Testis (tissue), 3 donors: ENCODE measurements around the gene OTOR. TPM values are rescaled to one million over a fixed set of nuclear protein-coding genes. Genes with fewer than 3 reads are reported as not detected.

Source experiments
- DNase-seq: peaks from one replicate; pipeline ENCODE4 v3.0.0-alpha.2; 2019
- H3K27ac ChIP-seq, 2 donors: fragments of 200-600 bp; sonication (generic); one replicate each; pipeline ENCODE4 v1.5.1; 2019
- H3K27me3 ChIP-seq: fragments of 200-600 bp; sonication (generic); one replicate; pipeline ENCODE4 v1.5.1; 2019
- H3K36me3 ChIP-seq: fragments of 200-600 bp; sonication (generic); one replicate; pipeline ENCODE4 v1.5.1; 2017; ENCODE audit warnings: low read depth; ENCODE audit errors: missing control alignments
- H3K4me1 ChIP-seq: fragments of 200-600 bp; sonication (generic); one replicate; pipeline ENCODE4 v1.5.1; 2019
- H3K4me3 ChIP-seq, 2 donors: fragments of 200-600 bp; sonication (generic); one replicate each; pipeline ENCODE4 v1.5.1; 2017 to 2019
- H3K9me3 ChIP-seq: fragments of 200-600 bp; sonication (generic); one replicate; pipeline ENCODE4 v1.5.1; 2017
- POLR2A ChIP-seq: fragments of 450-650 bp; IDR thresholded peaks from one replicate; pipeline ENCODE4 v1.6.1; 2017; ENCODE audit warnings: antibody characterized with exemption, mild to moderate bottlenecking, moderate library complexity
- WGBS, 2 donors: methylation state at CpG; one replicate each; pipeline ENCODE4 v1.1.5; 2018; 5-methylcytosine and 5-hydroxymethylcytosine counted together
- intact Hi-C: fragments of 100-400 bp; cut with DNase I; formaldehyde crosslinking; loops from one replicate; pipeline ENCODE4 v1.15.1; 2023; ENCODE audit warnings: low total_unique reads
- polyA plus RNA-seq: library from polyadenylated mRNA; stranded (reverse); fragments of 350-450 nt; fragmentation: Illumina TruSeq; extraction: RNeasy Lipid Tissue Mini Kit (QIAGEN cat#74804); gene quantifications from one replicate; pipeline ENCODE4 v1.2.3, GENCODE V29; 2014; ENCODE audit warnings: low read depth, low replicate concordance; ENCODE audit not compliant: insufficient read depth
- total RNA-seq, 2 donors: library from RNA; depleted of rRNA; stranded (reverse); fragments of >200 nt; gene quantifications; one replicate each; pipeline ENCODE4 v1.2.3, GENCODE V29; 2016
- TF ChIP-seq, protein P1 (sequence below), 3 experiments: fragments of 450-650 bp in 2 of 3; fragments of 200-600 bp in 1 of 3; sonication (generic) in 1 of 3; IDR thresholded peaks; one replicate each; pipeline ENCODE4 v1.5.1; 2016 to 2019; ENCODE audit warnings: antibody characterized with exemption in 3 of 3, mild to moderate bottlenecking in 2 of 3, moderate library complexity in 1 of 3

OTOR gene
- total and polyA plus RNA-seq, 3 donors from 2014 or later = not detected

DNA sequence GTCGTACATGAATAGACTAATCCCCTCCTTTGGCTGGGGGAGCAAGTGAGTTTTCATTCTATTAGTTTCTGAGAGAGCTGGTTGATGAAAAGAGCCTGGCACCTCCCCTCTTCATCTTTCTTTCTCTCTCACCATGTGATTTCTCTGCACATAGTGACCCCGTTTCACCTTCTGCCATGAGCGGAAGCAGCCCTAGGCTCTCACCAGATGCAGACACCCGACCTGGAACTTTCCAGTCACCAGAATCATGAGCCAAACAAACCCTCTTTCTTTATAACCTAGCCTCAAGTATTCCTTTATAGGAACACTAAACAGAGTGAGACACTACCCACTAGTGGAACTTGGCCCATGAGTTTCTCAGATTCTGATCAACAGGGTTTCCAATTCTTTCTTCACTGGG lies 16.4 kb downstream of the OTOR start:
- intact Hi-C loops = no loop called here
- no peaks in the 10 kb centered on the region for H3K4me1 ChIP-seq

DNA sequence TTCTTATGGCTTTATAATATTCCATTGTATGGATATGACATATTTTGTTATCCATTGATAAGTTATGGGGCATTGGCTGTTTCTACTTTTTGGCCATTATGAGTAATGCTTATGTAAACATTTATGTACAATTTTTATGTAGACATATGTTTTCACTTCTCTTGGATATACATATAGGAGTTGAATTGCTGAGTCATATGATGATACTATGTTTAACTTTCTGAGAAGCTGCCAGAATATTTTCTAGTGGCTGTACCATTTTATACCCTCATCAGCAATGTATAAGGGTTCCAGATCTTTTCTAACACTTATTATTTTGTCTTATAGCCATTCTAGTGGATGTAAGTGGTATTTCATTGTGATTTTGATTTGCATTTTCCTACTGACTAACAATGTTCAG lies 23.1 kb downstream of the OTOR start:
- Histone ChIP-seq H3K27ac (no peak overlapping the region), H3K4me1 (no peaks in the 10 kb centered on the region), H3K9me3 (no peaks in the 10 kb centered on the region), H3K27me3 (no peaks in the 10 kb centered on the region), H3K36me3 (no peaks in the 10 kb centered on the region), H3K4me3 (no peak overlapping the region)
- intact Hi-C loops = no loop called here
- DNase-seq = no peak
- no peak for TF ChIP-seq POLR2A
- TF ChIP-seq, protein P1, sequence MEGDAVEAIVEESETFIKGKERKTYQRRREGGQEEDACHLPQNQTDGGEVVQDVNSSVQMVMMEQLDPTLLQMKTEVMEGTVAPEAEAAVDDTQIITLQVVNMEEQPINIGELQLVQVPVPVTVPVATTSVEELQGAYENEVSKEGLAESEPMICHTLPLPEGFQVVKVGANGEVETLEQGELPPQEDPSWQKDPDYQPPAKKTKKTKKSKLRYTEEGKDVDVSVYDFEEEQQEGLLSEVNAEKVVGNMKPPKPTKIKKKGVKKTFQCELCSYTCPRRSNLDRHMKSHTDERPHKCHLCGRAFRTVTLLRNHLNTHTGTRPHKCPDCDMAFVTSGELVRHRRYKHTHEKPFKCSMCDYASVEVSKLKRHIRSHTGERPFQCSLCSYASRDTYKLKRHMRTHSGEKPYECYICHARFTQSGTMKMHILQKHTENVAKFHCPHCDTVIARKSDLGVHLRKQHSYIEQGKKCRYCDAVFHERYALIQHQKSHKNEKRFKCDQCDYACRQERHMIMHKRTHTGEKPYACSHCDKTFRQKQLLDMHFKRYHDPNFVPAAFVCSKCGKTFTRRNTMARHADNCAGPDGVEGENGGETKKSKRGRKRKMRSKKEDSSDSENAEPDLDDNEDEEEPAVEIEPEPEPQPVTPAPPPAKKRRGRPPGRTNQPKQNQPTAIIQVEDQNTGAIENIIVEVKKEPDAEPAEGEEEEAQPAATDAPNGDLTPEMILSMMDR (IDR thresholded peaks at IDR 0.05) = no peak

More for the DNA sequence above, 16.4 kb downstream of the OTOR start:
- Histone ChIP-seq H3K4me3 (no peak overlapping the region), H3K9me3 (no peaks in the 10 kb centered on the region), H3K27ac (no peak overlapping the region), H3K27me3 (no peaks in the 10 kb centered on the region), H3K36me3 (no peaks in the 10 kb centered on the region)
- WGBS, 2 donors = 43 to 49% methylated on average over 4 of the region's 4 CpGs
- TF ChIP-seq, protein P1 (IDR thresholded peaks at IDR 0.05) = no peak
- TF ChIP-seq POLR2A = no peak
- no peak for DNase-seq

DNA sequence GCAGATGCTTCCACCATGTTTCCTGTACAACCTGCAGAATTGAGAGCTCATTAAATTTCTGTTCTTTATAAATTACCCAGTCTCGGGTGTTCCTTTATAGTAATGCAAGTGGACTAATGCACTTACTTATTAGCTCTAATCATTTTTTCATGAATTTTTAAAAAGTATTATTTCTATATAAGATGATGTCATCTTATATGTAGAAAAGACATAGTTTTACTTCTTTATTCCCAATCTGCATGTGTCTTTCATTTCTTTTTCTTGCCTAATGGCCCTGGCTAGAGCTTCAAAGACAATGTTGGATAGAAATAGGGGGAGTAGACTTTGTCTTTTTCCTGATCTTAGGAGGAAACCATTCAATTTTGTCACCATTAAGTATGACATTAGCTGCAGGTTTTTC lies 27.8 kb downstream of the OTOR start:
- intact Hi-C loops = no loop called here
- 74 to 88% methylated on average over 1 of the region's 1 CpG for WGBS, 2 donors
- no peaks in the 10 kb centered on the region for H3K4me1 ChIP-seq
- H3K36me3 ChIP-seq = no peaks in the 10 kb centered on the region
- H3K4me3 ChIP-seq = no peak overlapping the region
- no peak for DNase-seq
- H3K9me3 ChIP-seq = no peaks in the 10 kb centered on the region
- H3K27me3 ChIP-seq = no peaks in the 10 kb centered on the region
- no peak overlapping the region for H3K27ac ChIP-seq
- TF ChIP-seq, protein P1 (IDR thresholded peaks at IDR 0.05) = no peak
- TF ChIP-seq POLR2A = no peak

DNA sequence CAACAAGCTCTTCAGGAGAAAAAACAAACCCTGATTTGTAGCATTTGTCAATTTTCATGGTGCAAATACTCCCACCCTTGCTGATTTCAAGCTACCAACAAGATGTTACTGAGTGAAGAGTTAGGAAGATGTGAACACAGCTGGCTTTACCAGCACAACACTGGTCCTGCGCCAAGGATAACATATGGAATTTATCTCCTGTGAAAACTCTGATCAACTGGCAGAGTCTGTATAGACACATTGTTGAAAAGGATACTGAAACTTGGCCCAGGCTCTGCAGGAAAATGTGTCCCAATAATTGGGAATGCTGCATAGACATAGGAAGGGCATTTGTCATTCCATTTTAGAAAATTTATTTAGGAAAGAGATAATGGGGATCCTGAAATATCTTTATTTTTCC lies 29.0 kb downstream of the OTOR start:
- Histone ChIP-seq H3K27me3 (no peaks in the 10 kb centered on the region), H3K4me1 (no peaks in the 10 kb centered on the region), H3K27ac (no peak overlapping the region), H3K9me3 (no peaks in the 10 kb centered on the region), H3K36me3 (no peaks in the 10 kb centered on the region), H3K4me3 (no peak overlapping the region)
- no peak for DNase-seq
- intact Hi-C loops = no loop called here
- 64 to 88% methylated on average over 1 of the region's 1 CpG for WGBS, 2 donors
- TF ChIP-seq, protein P1 (IDR thresholded peaks at IDR 0.05) = no peak
- TF ChIP-seq POLR2A = no peak

DNA sequence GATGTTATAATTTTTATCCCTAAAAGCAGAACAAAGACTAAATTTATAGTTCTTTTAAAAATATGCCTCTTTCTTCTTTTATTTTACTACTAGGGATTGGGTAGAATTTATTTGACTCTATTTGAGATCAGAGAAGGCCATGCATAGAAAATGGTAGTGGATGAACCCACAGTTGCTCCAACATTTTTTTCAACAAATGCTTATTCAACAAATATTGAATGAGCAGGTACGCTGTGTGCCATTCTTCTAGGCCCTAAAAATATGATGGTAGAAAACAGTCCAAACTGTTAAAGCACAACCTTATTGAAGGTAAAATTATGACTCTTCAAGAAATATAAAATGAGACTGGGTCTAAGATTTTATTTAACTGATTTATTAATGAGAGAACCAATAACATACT lies 30.0 kb downstream of the OTOR start:
- intact Hi-C loops = no loop called here
- H3K36me3 ChIP-seq = no peaks in the 10 kb centered on the region
- H3K27ac ChIP-seq = no peak overlapping the region
- WGBS, 2 donors = 84 to 96% methylated on average over 1 of the region's 1 CpG
- H3K4me3 ChIP-seq = no peak overlapping the region
- no peak for DNase-seq
- no peaks in the 10 kb centered on the region for H3K4me1 ChIP-seq
- no peak for TF ChIP-seq POLR2A
- TF ChIP-seq, protein P1 (IDR thresholded peaks at IDR 0.05) = no peak
- H3K27me3 ChIP-seq = no peaks in the 10 kb centered on the region
- H3K9me3 ChIP-seq = no peaks in the 10 kb centered on the region
